Colonic mucosa (tissue), 4 donors: ENCODE measurements around the gene SLC39A11. TPM values are rescaled to one million over a fixed set of nuclear protein-coding genes. Genes with fewer than 3 reads are reported as not detected.
A peak's percentile ranks its signal among the peaks of the same experiment; 100 is the strongest.

Experiments
- DNase-seq: peaks from one replicate; pipeline ENCODE4 v3.0.0-alpha.2; 2020
- H3K27ac ChIP-seq: fragments of 200-600 bp; one replicate; pipeline ENCODE4 v1.8.0; 2021
- H3K27me3 ChIP-seq: fragments of 200-600 bp; one replicate; pipeline ENCODE4 v1.8.0; 2021
- H3K36me3 ChIP-seq: fragments of 200-600 bp; one replicate; pipeline ENCODE4 v1.8.0; 2021
- H3K4me1 ChIP-seq: fragments of 200-600 bp; one replicate; pipeline ENCODE4 v1.8.0; 2021; ENCODE audit warnings: mild to moderate bottlenecking
- H3K4me3 ChIP-seq: fragments of 200-600 bp; one replicate; pipeline ENCODE4 v1.8.0; 2021
- H3K9ac ChIP-seq, 2 donors: one replicate each; pipeline ENCODE4 v1.7.0; 2013; ENCODE audit warnings: control low read depth in 2 of 2, low read depth in 2 of 2, low read length in 2 of 2
- H3K9me3 ChIP-seq: fragments of 200-600 bp; one replicate; pipeline ENCODE4 v1.8.0; 2021
- intact Hi-C: fragments of 100-400 bp; cut with DNase I; formaldehyde crosslinking; loops from one replicate; pipeline ENCODE4 v1.14.1; 2022
- total RNA-seq, 2 donors: library from RNA; stranded (reverse); fragmentation: NEBNext Ultra II Directional in 1 of 2; extraction: Animal tissue kit (Norgen Biotek cat#: 25700) in 1 of 2; gene quantifications; one replicate each; pipeline ENCODE4 v1.2.1, GENCODE V29; 2021
- TF ChIP-seq, protein P1 (sequence below): fragments of 200-600 bp; IDR thresholded peaks from one replicate; pipeline ENCODE4 v1.8.0; 2022; ENCODE audit warnings: antibody characterized with exemption, mild to moderate bottlenecking
- donor health status: healthy.
- donor health status: DM: no; HTN: no; CAD: no.
- donor health status: DM: no; HTN: no; CAD: no.

Gene SLC39A11
- total RNA-seq, 2 donors from 2014 or later = 57.7 to 60.0 TPM

DNA sequence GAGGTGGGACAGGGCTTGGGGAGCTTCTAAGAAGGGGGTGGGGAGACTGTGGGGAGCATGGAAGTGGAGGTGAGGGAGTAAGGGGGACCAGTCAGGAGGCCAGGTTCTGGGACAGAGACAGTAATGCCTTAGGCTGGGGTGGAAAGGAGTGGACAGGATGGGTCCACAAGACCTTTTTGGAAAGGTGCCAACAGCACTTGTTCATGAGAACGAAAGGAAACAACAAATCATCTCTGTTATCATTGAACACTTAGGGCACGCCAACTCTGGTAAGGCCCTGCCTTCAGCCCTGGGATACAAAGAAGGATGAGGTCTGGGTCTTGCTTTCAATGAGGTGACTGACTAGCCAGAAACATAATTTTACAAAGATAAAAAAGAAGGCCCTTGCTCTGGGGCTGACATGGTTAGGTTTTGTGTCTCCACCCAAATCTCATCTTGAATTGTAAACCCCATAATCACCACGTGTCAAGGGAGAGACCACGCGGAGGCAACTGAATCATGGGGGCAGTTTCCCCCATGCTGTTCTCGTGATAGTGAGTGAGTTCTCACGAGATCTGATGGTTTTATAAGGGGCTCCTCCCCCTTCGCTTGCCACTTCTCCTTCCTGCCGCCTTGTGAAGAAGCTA, 113.8 kb downstream of the SLC39A11 start:
- H3K27me3 ChIP-seq = no peaks in the 10 kb centered on the region
- H3K4me3 ChIP-seq = no peak overlapping the region
- H3K4me1 ChIP-seq = peaks cover 7% of the 10 kb centered on the region
- TF ChIP-seq, protein P1, sequence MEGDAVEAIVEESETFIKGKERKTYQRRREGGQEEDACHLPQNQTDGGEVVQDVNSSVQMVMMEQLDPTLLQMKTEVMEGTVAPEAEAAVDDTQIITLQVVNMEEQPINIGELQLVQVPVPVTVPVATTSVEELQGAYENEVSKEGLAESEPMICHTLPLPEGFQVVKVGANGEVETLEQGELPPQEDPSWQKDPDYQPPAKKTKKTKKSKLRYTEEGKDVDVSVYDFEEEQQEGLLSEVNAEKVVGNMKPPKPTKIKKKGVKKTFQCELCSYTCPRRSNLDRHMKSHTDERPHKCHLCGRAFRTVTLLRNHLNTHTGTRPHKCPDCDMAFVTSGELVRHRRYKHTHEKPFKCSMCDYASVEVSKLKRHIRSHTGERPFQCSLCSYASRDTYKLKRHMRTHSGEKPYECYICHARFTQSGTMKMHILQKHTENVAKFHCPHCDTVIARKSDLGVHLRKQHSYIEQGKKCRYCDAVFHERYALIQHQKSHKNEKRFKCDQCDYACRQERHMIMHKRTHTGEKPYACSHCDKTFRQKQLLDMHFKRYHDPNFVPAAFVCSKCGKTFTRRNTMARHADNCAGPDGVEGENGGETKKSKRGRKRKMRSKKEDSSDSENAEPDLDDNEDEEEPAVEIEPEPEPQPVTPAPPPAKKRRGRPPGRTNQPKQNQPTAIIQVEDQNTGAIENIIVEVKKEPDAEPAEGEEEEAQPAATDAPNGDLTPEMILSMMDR = no peak
- no peak overlapping the region for H3K9ac ChIP-seq
- no peak overlapping the region for H3K27ac ChIP-seq
- no peaks in the 10 kb centered on the region for H3K36me3 ChIP-seq
- H3K9me3 ChIP-seq = no peaks in the 10 kb centered on the region
- intact Hi-C loops = no loop called here
- no peak for DNase-seq

DNA sequence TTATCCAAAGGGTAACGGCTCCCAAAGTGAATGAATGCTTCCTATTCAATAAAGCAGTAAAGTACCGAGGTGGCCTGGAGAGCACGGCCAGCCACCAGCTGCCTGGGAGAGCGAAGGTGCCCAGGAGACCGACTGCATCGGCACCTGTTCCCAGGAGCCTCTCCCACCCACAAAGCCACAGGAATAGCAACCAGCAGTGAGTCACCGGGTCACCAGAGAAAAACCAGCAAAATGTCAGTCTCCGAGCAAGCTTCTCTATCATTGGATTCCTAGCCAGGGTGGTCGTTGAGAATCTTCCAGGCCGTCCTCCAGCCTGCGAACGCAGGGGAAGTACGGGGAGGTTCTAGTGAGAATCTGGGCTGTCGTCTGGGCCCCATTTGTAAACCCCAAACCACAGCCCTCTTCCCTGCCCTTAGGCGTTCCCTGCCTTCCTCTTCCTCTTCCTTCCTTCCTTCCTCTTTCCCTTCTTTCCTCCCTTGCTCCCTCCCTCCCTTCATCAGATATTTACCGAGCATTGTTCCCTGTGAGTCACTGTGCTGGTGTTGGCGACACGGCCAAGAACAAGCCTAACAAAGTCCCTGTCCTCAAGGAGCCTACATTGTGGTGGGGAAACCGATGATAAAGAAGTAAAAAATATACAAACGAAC, 114.6 kb downstream of the SLC39A11 start:
- Histone ChIP-seq H3K9me3 (no peaks in the 10 kb centered on the region), H3K9ac (no peak overlapping the region), H3K4me3 (no peak overlapping the region), H3K4me1 (peaks cover 7% of the 10 kb centered on the region), H3K27me3 (no peaks in the 10 kb centered on the region), H3K27ac (no peak overlapping the region), H3K36me3 (no peaks in the 10 kb centered on the region)
- no peak for DNase-seq
- TF ChIP-seq, protein P1 = no peak
- intact Hi-C loops = no loop called here

DNA sequence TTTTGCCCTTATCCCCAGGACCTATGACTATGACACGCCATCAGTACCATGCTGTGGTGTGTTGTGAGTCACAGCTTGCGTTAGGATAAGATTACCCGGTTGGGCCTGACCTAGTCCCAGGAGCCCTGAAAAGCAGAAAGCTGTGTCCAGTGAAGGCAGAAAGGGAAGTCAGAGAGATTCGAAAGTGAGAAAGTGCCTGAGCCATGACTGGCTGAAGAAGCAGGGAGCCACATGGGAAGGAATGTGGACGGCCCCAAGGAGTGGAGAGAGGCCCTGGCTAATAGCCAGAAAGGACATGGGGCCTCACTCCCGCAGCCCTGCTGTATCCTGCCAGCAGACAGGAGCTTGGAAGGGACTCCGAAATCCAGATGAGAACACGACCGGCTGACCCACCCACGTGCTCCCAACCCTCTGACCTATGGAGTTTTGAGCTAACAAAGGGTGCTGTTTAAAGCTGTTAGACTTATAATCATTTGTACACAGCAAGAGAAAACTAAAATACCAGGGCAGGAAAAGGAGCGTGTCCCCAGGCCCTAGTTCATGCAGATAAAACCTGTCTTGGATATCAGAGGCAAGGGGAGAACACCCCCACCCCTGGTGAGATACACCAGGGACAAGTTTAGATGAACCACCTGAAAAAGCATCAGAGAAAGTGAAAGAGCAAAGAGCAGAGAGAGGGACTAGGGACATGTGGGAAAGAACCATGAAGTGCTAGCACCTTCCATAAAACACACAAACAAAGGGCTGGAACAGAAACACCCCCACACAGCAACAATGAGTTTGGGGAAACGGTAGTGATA, 115.3 kb downstream of the SLC39A11 start:
- intact Hi-C loops = no loop called here
- peak overlapping the region; percentile 9 for H3K27ac ChIP-seq
- H3K36me3 ChIP-seq = no peaks in the 10 kb centered on the region
- H3K4me1 ChIP-seq = peaks cover 7% of the 10 kb centered on the region
- H3K9me3 ChIP-seq = no peaks in the 10 kb centered on the region
- H3K4me3 ChIP-seq = no peak overlapping the region
- TF ChIP-seq, protein P1 = no peak
- no peak for DNase-seq
- H3K9ac ChIP-seq = no peak overlapping the region
- H3K27me3 ChIP-seq = no peaks in the 10 kb centered on the region

DNA sequence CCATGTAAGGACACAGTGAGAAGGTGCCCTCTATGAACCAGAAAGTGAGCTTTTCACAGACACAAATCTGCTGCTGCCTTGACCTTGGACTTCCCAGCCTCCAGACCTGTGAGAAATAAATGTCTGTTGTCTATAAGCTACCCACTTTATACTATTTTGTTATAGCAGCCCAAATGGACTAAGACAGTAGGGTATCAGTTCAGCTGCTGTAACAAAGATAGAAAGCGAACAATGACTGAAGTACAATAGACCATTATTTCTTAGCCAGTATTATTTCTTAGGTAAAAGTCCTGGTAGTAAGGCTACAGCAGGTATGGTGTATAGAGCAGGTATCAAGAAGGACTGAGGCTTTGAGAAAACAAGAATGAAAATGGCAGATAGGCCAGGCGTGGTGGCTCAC, 117.0 kb downstream of the SLC39A11 start:
- TF ChIP-seq, protein P1 = no peak
- Histone ChIP-seq H3K9ac (no peak overlapping the region), H3K4me1 (peaks cover 7% of the 10 kb centered on the region), H3K9me3 (no peaks in the 10 kb centered on the region), H3K4me3 (no peak overlapping the region), H3K27me3 (no peaks in the 10 kb centered on the region), H3K36me3 (no peaks in the 10 kb centered on the region), H3K27ac (no peak overlapping the region)
- intact Hi-C loops = no loop called here
- DNase-seq = no peak

DNA sequence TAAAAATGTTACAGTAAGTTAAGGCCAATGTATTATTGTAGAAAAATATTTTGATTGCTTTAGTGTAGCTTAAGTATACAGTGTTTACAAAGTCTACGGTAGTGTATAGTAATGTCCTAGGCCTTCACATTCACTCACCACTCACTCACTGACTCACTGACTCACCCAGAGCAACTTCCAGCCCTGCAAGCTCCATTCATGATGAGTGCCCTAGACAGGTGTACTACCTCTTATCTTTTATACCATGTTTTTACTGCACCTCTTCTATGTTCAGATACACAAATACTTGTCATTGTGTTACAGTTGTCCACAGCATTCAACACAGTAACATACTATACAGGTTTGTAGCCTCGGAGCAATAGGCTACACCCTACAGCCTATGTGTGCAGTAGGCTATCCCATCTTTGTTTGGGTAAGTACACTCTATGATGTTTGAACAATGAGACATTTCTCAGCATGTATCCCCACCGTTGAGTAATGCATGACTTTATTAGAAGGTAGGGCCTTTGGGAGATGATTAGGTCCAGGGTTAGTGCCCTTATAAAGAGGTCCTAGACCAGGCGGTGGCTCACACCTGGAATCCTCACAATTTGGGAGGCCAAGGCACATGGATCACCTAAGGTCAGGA, 117.8 kb downstream of the SLC39A11 start:
- H3K9ac ChIP-seq = no peak overlapping the region
- no peak for DNase-seq
- H3K27me3 ChIP-seq = no peaks in the 10 kb centered on the region
- H3K9me3 ChIP-seq = no peaks in the 10 kb centered on the region
- no peak overlapping the region for H3K4me3 ChIP-seq
- no peak overlapping the region for H3K27ac ChIP-seq
- TF ChIP-seq, protein P1 = no peak
- peaks cover 7% of the 10 kb centered on the region for H3K4me1 ChIP-seq
- intact Hi-C loops = no loop called here
- H3K36me3 ChIP-seq = no peaks in the 10 kb centered on the region
